Hepatocyte (in vitro differentiated cells): ENCODE measurements around the gene IPO7. TPM values are rescaled to one million over a fixed set of nuclear protein-coding genes. Genes with fewer than 3 reads are reported as not detected.

Source experiments
- DNase-seq: peaks from one replicate; pipeline ENCODE4 v3.0.0-alpha.2; 2016; ENCODE audit warnings: low spot score
- H2AFZ ChIP-seq: fragments of 200-600 bp; sonication (generic); 2 replicates; pipeline ENCODE4 v1.6.0; 2016; ENCODE audit warnings: antibody characterized with exemption, mild to moderate bottlenecking
- H3K27ac ChIP-seq: fragments of 200-600 bp; sonication (generic); 2 replicates; pipeline ENCODE4 v1.5.1; 2016; ENCODE audit warnings: mild to moderate bottlenecking
- H3K27me3 ChIP-seq: fragments of 200-600 bp; sonication (generic); 2 replicates; pipeline ENCODE4 v1.6.1; 2016
- H3K36me3 ChIP-seq: fragments of 200-600 bp; sonication (generic); replicated peaks from 2 replicates; pipeline ENCODE4 v1.5.1; 2016; ENCODE audit warnings: low read depth; ENCODE audit not compliant: insufficient read depth
- H3K4me1 ChIP-seq: fragments of 200-600 bp; sonication (generic); 2 replicates; pipeline ENCODE4 v1.5.1; 2016; ENCODE audit warnings: mild to moderate bottlenecking, moderate library complexity; ENCODE audit not compliant: insufficient read depth
- H3K4me2 ChIP-seq: fragments of 200-600 bp; sonication (generic); 2 replicates; pipeline ENCODE4 v1.6.0; 2016
- H3K4me3 ChIP-seq: fragments of 200-600 bp; sonication (generic); 2 replicates; pipeline ENCODE4 v1.5.1; 2016; ENCODE audit warnings: mild to moderate bottlenecking
- H3K79me2 ChIP-seq: fragments of 200-600 bp; sonication (generic); 2 replicates; pipeline ENCODE4 v1.6.0; 2017; ENCODE audit warnings: mild to moderate bottlenecking
- H3K9me2 ChIP-seq: fragments of 200-600 bp; sonication (generic); replicated peaks from 2 replicates; pipeline ENCODE4 v1.6.0; 2017; ENCODE audit warnings: mild to moderate bottlenecking; ENCODE audit not compliant: insufficient read depth
- H3K9me3 ChIP-seq: fragments of 200-600 bp; sonication (generic); 2 replicates; pipeline ENCODE4 v1.5.1; 2016; ENCODE audit warnings: low read depth, mild to moderate bottlenecking
- H4K20me1 ChIP-seq: fragments of 200-600 bp; sonication (generic); 2 replicates; pipeline ENCODE4 v1.6.0; 2016; ENCODE audit warnings: mild to moderate bottlenecking; ENCODE audit not compliant: insufficient read depth, poor library complexity, severe bottlenecking
- CTCF ChIP-seq: fragments of 200-600 bp; sonication (generic); IDR thresholded peaks from 2 replicates; pipeline ENCODE4 v1.5.1; 2016; ENCODE audit warnings: antibody characterized with exemption, mild to moderate bottlenecking; ENCODE audit not compliant: poor library complexity
- EZH2 ChIP-seq: fragments of 200-600 bp; sonication (generic); IDR thresholded peaks from 2 replicates; pipeline ENCODE4 v1.6.1; 2016; ENCODE audit warnings: antibody characterized with exemption, mild to moderate bottlenecking, borderline replicate concordance
- EZH2phosphoT487 ChIP-seq: fragments of 200-600 bp; sonication (generic); IDR thresholded peaks from one replicate; pipeline ENCODE4 v1.6.1; 2018; ENCODE audit warnings: antibody characterized with exemption, mild to moderate bottlenecking, low read depth, moderate library complexity; ENCODE audit not compliant: unreplicated experiment, severe bottlenecking
- WGBS: methylation state at CpG from one replicate; pipeline ENCODE4 v1.1.6; 2016; ENCODE audit warnings: low lambda C conversion rate; ENCODE audit errors: missing lambda C conversion rate; 5-methylcytosine and 5-hydroxymethylcytosine counted together
- polyA plus RNA-seq: library from polyadenylated mRNA; unstranded; fragments of >200 nt; fragmentation: Nextera tagmentation; extraction: Ambion mirVana; gene quantifications from 2 replicates; pipeline ENCODE4 v1.2.1, GENCODE V29; 2016
- total RNA-seq: library from RNA; depleted of rRNA; stranded (reverse); fragments of >200 nt; gene quantifications from 2 replicates; pipeline ENCODE4 v1.2.3, GENCODE V29; 2014

Gene IPO7
- total and polyA plus RNA-seq, 2 experiments from 2014 or later, result 6.4 to 92.7 TPM

GRCh38 chr11:9377036-9377435, 7.4 kb upstream of the IPO7 start:
- H4K20me1 ChIP-seq, result no peaks in the 10 kb centered on the region
- H3K4me2 ChIP-seq, result no peak overlapping the region
- no peak overlapping the region for H2AFZ ChIP-seq
- no peaks in the 10 kb centered on the region for H3K9me2 ChIP-seq
- DNase-seq, result no peak
- no peaks in the 10 kb centered on the region for H3K9me3 ChIP-seq
- no peak overlapping the region for H3K4me3 ChIP-seq
- no peaks in the 10 kb centered on the region for H3K27me3 ChIP-seq
- peaks cover 3% of the 10 kb centered on the region for H3K4me1 ChIP-seq
- WGBS, result 100% methylated on average over 1 of the region's 1 CpG
- H3K79me2 ChIP-seq, result no peaks in the 10 kb centered on the region
- TF ChIP-seq EZH2 (no peak), CTCF (no peak), EZH2phosphoT487 (no peak)
- H3K36me3 ChIP-seq, result no peaks in the 10 kb centered on the region
- no peak overlapping the region for H3K27ac ChIP-seq

- Histone ChIP-seq H3K36me3 (no peaks in the 10 kb centered on the region), H4K20me1 (no peaks in the 10 kb centered on the region), H3K79me2 (no peaks in the 10 kb centered on the region), H3K27ac (no peak overlapping the region), H3K4me2 (no peak overlapping the region), H2AFZ (no peak overlapping the region), H3K4me3 (no peak overlapping the region), H3K9me2 (no peaks in the 10 kb centered on the region), H3K27me3 (no peaks in the 10 kb centered on the region), H3K9me3 (no peaks in the 10 kb centered on the region), H3K4me1 (peaks cover 3% of the 10 kb centered on the region)
- WGBS, result 89% methylated on average over 12 of the region's 12 CpGs
- DNase-seq, result no peak
- TF ChIP-seq EZH2 (no peak), EZH2phosphoT487 (no peak), CTCF (no peak)
Observed at GRCh38 chr11:9379041-9379440, 5.4 kb upstream of the IPO7 start.

- Histone ChIP-seq H3K4me3 (no peak overlapping the region), H3K36me3 (no peaks in the 10 kb centered on the region), H2AFZ (peak overlapping the region; percentile 68), H3K9me3 (no peaks in the 10 kb centered on the region), H3K9me2 (no peaks in the 10 kb centered on the region), H3K4me2 (peak overlapping the region; percentile 6), H4K20me1 (peaks cover 7% of the 10 kb centered on the region), H3K79me2 (peaks cover 7% of the 10 kb centered on the region), H3K4me1 (peaks cover 6% of the 10 kb centered on the region), H3K27ac (peak overlapping the region; percentile 56), H3K27me3 (no peaks in the 10 kb centered on the region)
- no peak for DNase-seq
- 56% methylated on average over 2 of the region's 2 CpGs for WGBS
- TF ChIP-seq CTCF, result no peak
- no peak for TF ChIP-seq EZH2
- TF ChIP-seq EZH2phosphoT487, result no peak
Observed at GRCh38 chr11:9380773-9381172, 3.7 kb upstream of the IPO7 start.

GRCh38 chr11:9385327-9385899, 961 bp downstream of the IPO7 start:
- Histone ChIP-seq H3K27ac (peak overlapping the region; percentile 92), H3K4me2 (peak overlapping the region; percentile 78), H2AFZ (peak overlapping the region; percentile 49), H3K4me3 (peak overlapping the region; percentile 65), H3K79me2 (peaks cover 53% of the 10 kb centered on the region), H3K27me3 (no peaks in the 10 kb centered on the region), H3K36me3 (no peaks in the 10 kb centered on the region), H3K9me3 (no peaks in the 10 kb centered on the region), H3K9me2 (no peaks in the 10 kb centered on the region), H4K20me1 (peaks cover 52% of the 10 kb centered on the region), H3K4me1 (peaks cover 21% of the 10 kb centered on the region)
- TF ChIP-seq EZH2 (no peak), CTCF (no peak), EZH2phosphoT487 (no peak)
- no peak for DNase-seq
- 3% methylated on average over 10 of the region's 10 CpGs for WGBS
